Measurements from ENCODE around the gene TRMU. TPM values are rescaled to one million over a fixed set of nuclear protein-coding genes. Genes with fewer than 3 reads are reported as not detected.

TRMU gene
- total RNA-seq, 1 donor from 2014 or later = 38.2 TPM

DNA sequence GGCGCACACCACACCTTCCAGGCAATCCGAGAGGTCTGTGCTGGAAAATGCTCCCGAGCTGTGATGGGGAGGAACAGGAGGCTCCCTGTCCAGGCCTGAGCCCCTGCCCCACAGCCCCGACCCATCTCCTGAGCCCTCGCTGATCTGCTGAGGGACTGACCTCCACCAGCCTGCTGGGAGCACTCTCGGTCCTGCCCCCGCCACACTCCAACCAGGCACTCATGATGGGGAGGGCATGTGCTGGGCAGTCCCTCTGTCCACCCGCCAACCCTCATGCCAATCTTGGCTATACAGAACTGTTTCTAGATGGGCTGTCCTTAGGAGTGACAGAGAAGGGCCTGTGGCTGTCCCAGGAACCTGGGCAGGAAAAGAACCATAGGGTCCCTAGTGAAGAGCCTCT is 70.8 kb downstream of the TRMU start:
- Mint-ChIP-seq H3K4me1 (ENCODE audit: unreplicated experiment) (no peaks in the 10 kb centered on the region), H3K9me3 (ENCODE audit: unreplicated experiment) (no peaks in the 10 kb centered on the region), H3K4me3 (ENCODE audit: unreplicated experiment) (no peak overlapping the region), H3K36me3 (ENCODE audit: unreplicated experiment) (peaks cover 2% of the 10 kb centered on the region), H3K27ac (ENCODE audit: unreplicated experiment) (no peak overlapping the region), H3K27me3 (ENCODE audit: unreplicated experiment) (no peaks in the 10 kb centered on the region)
- TF ChIP-seq, protein P1, sequence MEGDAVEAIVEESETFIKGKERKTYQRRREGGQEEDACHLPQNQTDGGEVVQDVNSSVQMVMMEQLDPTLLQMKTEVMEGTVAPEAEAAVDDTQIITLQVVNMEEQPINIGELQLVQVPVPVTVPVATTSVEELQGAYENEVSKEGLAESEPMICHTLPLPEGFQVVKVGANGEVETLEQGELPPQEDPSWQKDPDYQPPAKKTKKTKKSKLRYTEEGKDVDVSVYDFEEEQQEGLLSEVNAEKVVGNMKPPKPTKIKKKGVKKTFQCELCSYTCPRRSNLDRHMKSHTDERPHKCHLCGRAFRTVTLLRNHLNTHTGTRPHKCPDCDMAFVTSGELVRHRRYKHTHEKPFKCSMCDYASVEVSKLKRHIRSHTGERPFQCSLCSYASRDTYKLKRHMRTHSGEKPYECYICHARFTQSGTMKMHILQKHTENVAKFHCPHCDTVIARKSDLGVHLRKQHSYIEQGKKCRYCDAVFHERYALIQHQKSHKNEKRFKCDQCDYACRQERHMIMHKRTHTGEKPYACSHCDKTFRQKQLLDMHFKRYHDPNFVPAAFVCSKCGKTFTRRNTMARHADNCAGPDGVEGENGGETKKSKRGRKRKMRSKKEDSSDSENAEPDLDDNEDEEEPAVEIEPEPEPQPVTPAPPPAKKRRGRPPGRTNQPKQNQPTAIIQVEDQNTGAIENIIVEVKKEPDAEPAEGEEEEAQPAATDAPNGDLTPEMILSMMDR (IDR thresholded peaks at IDR 0.05) = no peak
- DNase-seq (ENCODE audit: extremely low spot score, unreplicated experiment) = no peak

DNA sequence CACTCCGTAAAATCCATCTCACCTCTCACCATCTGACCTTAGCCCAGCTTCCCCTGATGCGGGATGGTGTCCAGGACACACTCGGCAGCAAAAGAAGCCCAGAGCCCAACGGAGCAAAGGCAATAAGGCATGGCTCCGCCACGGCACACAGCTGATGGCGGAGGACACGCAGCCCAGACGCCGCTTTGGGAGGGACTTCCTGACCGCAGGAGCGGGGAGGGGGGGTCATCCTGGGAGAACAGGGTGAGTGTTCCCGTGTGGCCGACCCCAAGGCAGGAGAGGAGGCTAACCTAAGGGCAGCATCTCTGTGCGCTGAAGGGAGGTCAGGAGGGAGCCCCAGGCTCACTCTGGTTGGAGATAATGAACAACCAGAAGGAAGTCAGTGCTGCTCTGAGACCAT is 71.3 kb downstream of the TRMU start:
- no peaks in the 10 kb centered on the region for H3K27me3 Mint-ChIP-seq (ENCODE audit: unreplicated experiment)
- no peak overlapping the region for H3K4me3 Mint-ChIP-seq (ENCODE audit: unreplicated experiment)
- no peaks in the 10 kb centered on the region for H3K4me1 Mint-ChIP-seq (ENCODE audit: unreplicated experiment)
- no peaks in the 10 kb centered on the region for H3K9me3 Mint-ChIP-seq (ENCODE audit: unreplicated experiment)
- H3K36me3 Mint-ChIP-seq (ENCODE audit: unreplicated experiment) = peaks cover 2% of the 10 kb centered on the region
- TF ChIP-seq, protein P1 (IDR thresholded peaks at IDR 0.05) = no peak
- H3K27ac Mint-ChIP-seq (ENCODE audit: unreplicated experiment) = no peak overlapping the region
- no peak for DNase-seq (ENCODE audit: extremely low spot score, unreplicated experiment)

Other genes with a start within 250 kb of the TRMU start
- 21.8 and 21.9 TPM in 2 replicates for gene PPARA, start 185.2 kb upstream of the TRMU start, total RNA-seq
- gene CDPF1, start 85.4 kb upstream of the TRMU start, total RNA-seq = 8.1 and 11.1 TPM in 2 replicates
- gene PKDREJ, start 72.4 kb upstream of the TRMU start, total RNA-seq = 0.05 TPM in 1 of 2 replicates, not detected in the other
- 26.2 and 28.1 TPM in 2 replicates for gene TTC38, start 67.7 kb upstream of the TRMU start, total RNA-seq
- gene GTSE1, start 38.8 kb upstream of the TRMU start, total RNA-seq = 9.4 and 10.0 TPM in 2 replicates
- gene CELSR1, start 201.9 kb downstream of the TRMU start, total RNA-seq = 15.9 and 16.0 TPM in 2 replicates

Data from osteocyte (in vitro differentiated cells).